GM12891 (cell line): ENCODE measurements around the gene CNDP2.
"Not testable (repeated sequence)": the region's sequence is repeated elsewhere in the genome, so short reads cannot be mapped to it uniquely, and the experiment has no call there.

Experiments used
- DNase-seq: peaks from one replicate; pipeline ENCODE4 v3.0.0; 2011; ENCODE audit warnings: low spot score; ENCODE audit not compliant: insufficient read length
- FAIRE-seq: peaks from 2 replicates; lab custom pipeline; 2011; peaks lifted over from hg19 to GRCh38; lab: Jason Lieb, UNC
- PAX5 ChIP-seq: IDR thresholded peaks from 2 replicates; pipeline ENCODE4 v1.6.1; 2011; ENCODE audit warnings: low read length, moderate library complexity, mild to moderate bottlenecking; ENCODE audit not compliant: insufficient read depth, severe bottlenecking
- POLR2A ChIP-seq: IDR thresholded peaks from 2 replicates; pipeline ENCODE4 v1.6.1; 2011; ENCODE audit warnings: low read depth, low read length, control low read depth
- POLR2AphosphoS5 ChIP-seq: IDR thresholded peaks from 2 replicates; pipeline ENCODE4 v1.6.1; 2011; ENCODE audit warnings: low read depth, low read length, control low read depth
- POU2F2 ChIP-seq: IDR thresholded peaks from 2 replicates; pipeline ENCODE4 v1.6.1; 2011; ENCODE audit warnings: low read depth, mild to moderate bottlenecking, control low read depth, low read length, moderate library complexity
- SPI1 ChIP-seq: IDR thresholded peaks from 2 replicates; pipeline ENCODE4 v1.6.1; 2011; ENCODE audit warnings: low read depth, low read length, control low read depth
- TAF1 ChIP-seq: IDR thresholded peaks from 2 replicates; pipeline ENCODE4 v1.6.1; 2011; ENCODE audit warnings: low read depth, low read length, control low read depth

CNDP2 gene

DNA sequence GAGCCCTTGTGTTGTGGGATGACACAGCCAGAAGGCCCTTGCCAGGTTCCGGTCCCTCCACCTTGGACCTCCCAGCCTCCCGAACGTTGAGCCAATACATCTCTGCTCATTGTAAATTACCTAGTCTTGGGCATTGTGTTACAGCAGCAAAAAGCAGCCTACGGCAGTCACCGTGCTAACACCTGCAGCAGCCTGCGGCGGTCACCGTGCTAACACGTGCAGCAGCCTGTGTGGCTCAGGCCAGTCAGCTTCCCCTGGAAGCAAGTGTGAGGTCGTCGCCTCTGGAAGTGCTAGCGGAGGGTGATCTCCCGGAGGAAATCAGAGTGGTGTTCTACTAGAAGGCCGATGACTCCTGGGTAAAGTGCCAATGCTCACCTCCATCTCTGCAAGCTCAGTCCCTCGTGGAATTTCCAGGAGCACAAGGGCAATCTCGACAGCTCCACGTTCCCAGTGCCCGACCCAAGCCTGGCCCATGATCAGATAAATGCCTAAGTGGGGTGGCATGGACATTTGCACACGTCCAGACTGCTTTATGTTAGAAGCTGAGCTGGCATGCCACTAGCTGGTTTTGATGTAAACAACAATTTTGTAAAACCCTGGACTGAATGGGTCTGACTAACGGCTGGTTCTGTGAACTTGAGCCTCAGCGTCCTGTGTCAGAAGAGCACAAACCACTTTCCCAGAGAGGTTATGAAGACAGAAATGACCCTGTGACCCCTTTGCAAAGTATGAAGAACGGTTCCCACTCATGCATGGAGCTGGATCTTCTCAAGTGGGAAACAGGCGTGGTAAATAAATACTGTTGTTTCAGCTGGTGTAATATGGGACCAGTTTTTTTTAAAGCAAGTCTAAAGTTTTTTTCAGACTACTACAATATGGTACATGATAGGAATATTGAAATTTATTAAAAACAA lies 26.7 kb downstream of the CNDP2 start:
- no peak for TF ChIP-seq POU2F2
- no peak for TF ChIP-seq POLR2A
- TF ChIP-seq TAF1: no peak
- no peak for TF ChIP-seq SPI1
- no peak for TF ChIP-seq POLR2AphosphoS5
- no peak for TF ChIP-seq PAX5
- DNase-seq: no peak
- FAIRE-seq: no peak

DNA sequence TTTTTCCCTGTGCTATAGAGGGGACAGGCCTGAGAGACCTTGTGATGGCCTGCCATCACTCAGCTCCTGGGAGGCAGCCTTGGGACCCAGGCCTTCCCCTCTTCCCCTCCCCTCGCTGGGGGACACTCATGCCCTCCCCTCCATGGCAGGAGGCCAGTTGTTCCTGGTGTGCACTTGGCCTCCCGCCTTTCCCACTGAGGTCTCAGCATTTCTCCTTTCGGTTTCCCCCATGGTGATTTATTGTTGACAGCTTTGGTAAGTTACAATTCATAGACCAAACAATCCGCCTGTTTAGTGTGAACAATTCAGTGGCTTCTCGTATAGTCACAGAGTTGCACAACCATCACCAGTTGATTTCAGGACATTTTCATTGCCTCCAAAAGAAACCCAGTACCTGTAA lies 27.9 kb downstream of the CNDP2 start:
- FAIRE-seq (no peak), DNase-seq (no peak)
- TF ChIP-seq SPI1: no peak
- no peak for TF ChIP-seq PAX5
- TF ChIP-seq POLR2A: no peak
- no peak for TF ChIP-seq TAF1
- no peak for TF ChIP-seq POU2F2
- TF ChIP-seq POLR2AphosphoS5: no peak

DNA sequence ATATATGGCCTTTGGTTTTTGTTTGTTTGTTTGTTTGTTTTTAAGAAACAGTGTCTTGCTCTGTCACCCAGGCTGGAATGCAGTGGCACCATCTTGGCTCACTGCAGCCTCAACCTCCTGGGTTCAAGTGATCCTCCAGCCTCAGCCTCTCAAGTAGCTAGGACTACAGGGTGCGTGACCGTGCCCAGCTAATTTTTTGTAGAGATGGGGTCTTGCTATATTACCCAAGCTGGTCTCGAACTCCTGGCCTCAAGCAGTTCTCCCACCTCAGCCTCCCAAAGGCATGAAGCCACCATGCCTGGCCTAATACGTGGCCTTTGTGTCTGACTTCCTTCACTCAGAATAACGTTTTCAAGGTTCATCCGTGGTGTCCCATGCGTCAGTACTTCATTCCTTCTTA lies 28.8 kb downstream of the CNDP2 start:
- not testable (repeated sequence) for FAIRE-seq

DNA sequence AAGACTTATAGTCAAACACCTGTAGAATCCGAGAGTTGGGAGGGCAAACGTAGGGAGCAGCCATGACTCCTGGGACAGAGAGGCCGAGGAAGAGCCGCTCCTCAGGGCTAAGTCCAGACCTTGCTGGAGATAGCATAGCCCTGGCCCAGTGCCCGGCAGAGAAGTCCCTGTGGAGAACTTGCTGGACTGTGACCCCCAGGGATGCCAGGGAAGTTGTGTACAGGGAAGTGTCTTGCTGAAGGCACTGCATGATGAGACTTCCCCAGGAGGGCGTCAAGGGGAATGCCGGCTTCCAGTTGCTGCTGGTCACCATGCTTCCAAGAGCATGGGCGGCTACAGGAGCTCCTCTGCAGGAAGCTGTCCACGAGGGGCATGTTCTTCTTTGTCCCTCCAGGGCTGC lies 29.6 kb downstream of the CNDP2 start:
- FAIRE-seq (no peak), DNase-seq (no peak)
- TF ChIP-seq PAX5 (no peak), POLR2A (no peak), SPI1 (no peak), TAF1 (no peak), POLR2AphosphoS5 (no peak), POU2F2 (no peak)

More for the DNA sequence above, 28.8 kb downstream of the CNDP2 start:
- DNase-seq: not testable (repeated sequence)

DNA sequence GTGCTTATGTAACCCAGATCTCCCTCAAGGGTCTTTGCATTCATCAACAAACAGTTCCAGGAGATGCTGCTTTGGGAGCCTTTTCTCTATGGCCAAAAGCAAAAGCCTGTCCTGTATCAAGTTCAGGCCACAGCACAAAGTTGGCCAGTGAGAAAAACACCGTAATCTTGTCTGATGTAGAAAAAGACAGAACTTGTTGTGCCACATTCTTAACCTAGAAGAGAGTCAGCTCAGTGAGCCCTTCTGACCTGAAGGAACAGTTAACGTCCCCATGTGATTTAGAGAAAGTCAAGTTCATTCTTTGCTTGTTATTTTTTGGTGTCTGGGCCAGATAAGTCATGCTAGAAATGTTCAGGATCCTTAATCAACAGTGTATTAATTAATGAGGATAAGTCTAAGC lies 30.3 kb downstream of the CNDP2 start:
- FAIRE-seq (no peak), DNase-seq (no peak)
- TF ChIP-seq SPI1 (no peak), POU2F2 (no peak), POLR2A (no peak), TAF1 (no peak), POLR2AphosphoS5 (no peak), PAX5 (no peak)

DNA sequence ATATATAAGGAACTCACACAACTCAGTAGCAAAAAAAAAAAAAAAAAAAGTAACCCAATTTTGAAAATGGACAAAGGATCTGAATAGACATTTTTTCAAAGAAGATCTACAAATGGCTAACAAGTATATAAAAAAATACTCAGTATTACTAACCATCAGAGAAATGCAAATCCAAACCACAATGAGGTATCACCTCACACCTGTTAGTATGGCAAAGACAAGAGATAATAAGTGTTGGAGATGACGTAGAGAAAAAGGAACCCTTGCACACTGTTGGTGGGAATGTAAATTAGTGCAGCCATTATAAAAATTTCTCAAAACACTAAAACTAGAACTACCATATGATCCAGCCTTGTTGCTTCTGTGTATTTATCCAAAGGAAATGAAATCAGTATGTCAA lies 32.3 kb downstream of the CNDP2 start:
- no peak for FAIRE-seq
- TF ChIP-seq TAF1 (no peak), POLR2A (no peak), PAX5 (no peak), SPI1 (no peak), POU2F2 (no peak), POLR2AphosphoS5 (no peak)
- no peak for DNase-seq

DNA sequence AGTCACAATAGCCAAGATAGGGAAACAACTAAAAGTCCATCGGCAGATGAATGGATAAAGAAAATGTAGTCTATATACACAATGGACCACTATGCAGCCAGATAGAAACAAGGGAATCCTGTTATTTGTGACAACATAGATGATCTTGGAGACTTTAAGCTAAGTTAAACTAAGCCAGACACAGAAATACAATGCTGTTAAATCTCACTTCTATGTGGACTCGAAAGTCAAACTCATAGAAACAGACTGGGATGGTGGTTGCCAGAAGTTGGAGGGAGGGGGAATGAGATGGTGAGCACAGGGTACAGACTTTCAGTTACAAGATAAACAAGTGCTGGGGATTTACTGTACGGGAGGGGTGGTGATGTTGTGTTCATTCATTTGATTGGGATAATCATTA lies 32.8 kb downstream of the CNDP2 start:
- TF ChIP-seq POU2F2: no peak
- no peak for TF ChIP-seq TAF1
- TF ChIP-seq POLR2A: no peak
- TF ChIP-seq PAX5: no peak
- no peak for TF ChIP-seq POLR2AphosphoS5
- TF ChIP-seq SPI1: no peak
- FAIRE-seq: no peak
- no peak for DNase-seq

DNA sequence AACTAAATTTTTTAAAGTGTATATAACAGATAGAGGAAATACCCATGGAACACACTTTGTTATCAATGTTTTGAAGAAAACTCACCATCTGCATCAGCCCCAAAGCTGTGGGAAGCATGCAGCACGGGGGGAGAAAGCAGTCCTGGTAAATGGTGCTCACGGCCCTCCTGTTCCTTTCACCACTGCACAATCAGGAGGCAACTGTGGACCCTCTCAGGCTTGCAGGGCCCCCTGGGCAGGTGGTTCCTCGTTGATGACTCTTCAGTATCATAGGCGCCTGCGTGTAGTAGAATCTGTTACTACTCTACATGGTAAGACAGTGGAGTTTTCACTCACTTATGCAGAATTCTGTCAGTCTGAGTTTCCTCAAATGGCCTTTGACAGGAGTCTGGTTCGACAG lies 33.2 kb downstream of the CNDP2 start:
- FAIRE-seq (no peak), DNase-seq (no peak)
- no peak for TF ChIP-seq POU2F2

DNA sequence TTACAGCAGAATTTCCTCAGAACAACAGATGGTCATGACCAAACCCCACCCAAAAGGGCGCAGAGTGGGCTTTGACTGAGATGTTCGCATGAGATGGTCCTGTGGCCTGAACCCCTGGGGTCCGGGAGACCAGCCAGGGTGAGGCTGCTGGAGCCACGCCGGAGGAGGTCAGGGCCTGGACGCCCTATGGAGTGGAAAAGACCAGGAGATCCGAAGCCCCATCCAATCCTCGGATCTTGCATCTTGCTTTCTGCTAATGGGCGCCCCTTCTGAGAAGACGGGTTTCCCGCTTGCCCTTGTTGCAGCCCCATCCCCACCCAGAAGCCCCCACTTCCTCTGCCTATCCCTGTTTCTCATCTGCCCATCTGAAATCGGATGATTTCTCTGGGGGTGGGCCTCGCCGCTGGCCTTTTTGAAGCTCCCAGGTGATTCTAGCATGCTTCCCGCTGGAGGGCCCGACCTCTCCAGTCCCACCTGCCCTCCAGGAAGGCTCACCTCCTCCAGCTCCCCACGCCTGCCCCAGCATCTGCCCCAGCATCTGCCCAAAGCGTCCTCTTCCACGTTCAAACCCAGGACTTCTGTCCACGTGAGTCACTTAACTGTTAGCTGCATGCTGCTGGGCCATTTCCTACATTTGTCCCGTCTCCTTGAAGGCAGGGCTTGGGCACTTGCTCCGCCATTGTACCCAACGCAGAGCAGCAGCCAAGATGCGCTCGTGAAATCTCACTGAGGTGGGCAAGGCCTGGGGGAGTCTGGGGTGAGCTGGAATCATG lies 33.8 kb downstream of the CNDP2 start:
- no peak for DNase-seq
- TF ChIP-seq PAX5 (no peak), POU2F2 (no peak), SPI1 (no peak), POLR2A (no peak), TAF1 (no peak), POLR2AphosphoS5 (no peak)
- no peak for FAIRE-seq

DNA sequence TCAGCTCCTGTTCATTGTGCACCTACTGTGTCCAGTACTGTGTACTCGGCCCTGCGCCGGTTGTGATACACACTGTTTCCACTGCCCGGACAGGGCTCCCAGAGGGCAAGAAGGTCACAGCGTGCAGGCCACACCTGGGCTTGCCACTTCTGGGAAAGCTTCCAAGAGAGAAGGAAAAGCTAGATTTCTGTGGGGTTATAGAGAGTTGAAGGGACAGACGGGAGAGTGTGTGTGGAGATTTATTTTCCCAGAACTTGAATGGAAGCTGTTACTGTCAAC lies 34.4 kb downstream of the CNDP2 start:
- FAIRE-seq (no peak), DNase-seq (no peak)
- TF ChIP-seq TAF1 (no peak), POLR2A (no peak), PAX5 (no peak), POU2F2 (no peak), POLR2AphosphoS5 (no peak), SPI1 (no peak)
